ENCODE measurements around the gene ILDR2. TPM values are rescaled to one million over a fixed set of nuclear protein-coding genes. Genes with fewer than 3 reads are reported as not detected.
A peak's percentile ranks its signal among the peaks of the same experiment; 100 is the strongest.

ILDR2 gene
- total and polyA plus RNA-seq, 12 donors = 0.07 to 1.1 (median 0.20) TPM; not detected in 2

- peak overlapping the region in 2 of 5 donors; percentile 94 to 96 for H3K27ac ChIP-seq
- H3K36me3 ChIP-seq (replicated peaks in 1 of 2) = no peaks in the 10 kb centered on the region
- 0 to 3% (median 1%) methylated on average over 7 of the region's 7 CpGs for WGBS, 4 donors
- no peaks in the 10 kb centered on the region for H3K9me3 ChIP-seq (replicated peaks in 1 of 3)
- TF ChIP-seq CTCF (IDR thresholded peaks at IDR 0.05) = peak; percentile 22 to 58 (median 34)
- TF ChIP-seq POLR2A (IDR thresholded peaks at IDR 0.05) = no peak
- intact Hi-C loops (cut with DNase I) = no loop called here
- no peak for DNase-seq
- no peaks in the 10 kb centered on the region for H3K27me3 ChIP-seq
- H3K4me3 ChIP-seq = peak overlapping the region in 2 of 4 donors; percentile 84 to 92
- H3K4me1 ChIP-seq (replicated peaks in 1 of 2) = peaks cover 6 to 27% of the 10 kb centered on the region in 2 donors
Observed at GRCh38 chr1:166876540-166876838, 98.9 kb downstream of the ILDR2 start.

- Histone ChIP-seq H3K9me3 (replicated peaks in 1 of 3) (no peaks in the 10 kb centered on the region), H3K4me3 (peak within 1 kb of the TSS; percentile 52 to 92 (median 68)), H3K4me1 (replicated peaks in 1 of 2) (peaks cover 6 to 33% of the 10 kb centered on the region in 2 donors), H3K27ac (peak within 1 kb of the TSS; percentile 91 to 96 (median 94)), H3K27me3 (no peaks in the 10 kb centered on the region), H3K36me3 (replicated peaks in 1 of 2) (no peaks in the 10 kb centered on the region)
- TF ChIP-seq POLR2A (IDR thresholded peaks at IDR 0.05) (peak; percentile 81 to 97), CTCF (IDR thresholded peaks at IDR 0.05) (no peak)
- 0% methylated on average over 1 to 84 of the region's 84 CpGs for WGBS, 4 donors
- intact Hi-C loops (cut with DNase I) = no loop called here
- peak; percentile 98 to 100 (median 99) for DNase-seq
Observed at GRCh38 chr1:166875734-166876539, 99.4 kb downstream of the ILDR2 start, which contains the start of gene TADA1. Gene TADA1, minus strand, starts transcription at chr1:166876264. Its CDS starts 31 bp downstream, at chr1:166876233.

GRCh38 chr1:166875302-166875733 lies 100.0 kb downstream of the ILDR2 start:
- Histone ChIP-seq H3K27me3 (no peaks in the 10 kb centered on the region), H3K27ac (peak overlapping the region in 4 of 5 donors; percentile 91 to 96 (median 94)), H3K4me3 (peak overlapping the region; percentile 52 to 92 (median 68)), H3K9me3 (replicated peaks in 1 of 3) (no peaks in the 10 kb centered on the region), H3K36me3 (replicated peaks in 1 of 2) (no peaks in the 10 kb centered on the region), H3K4me1 (replicated peaks in 1 of 2) (peaks cover 6 to 39% of the 10 kb centered on the region in 2 donors)
- DNase-seq = no peak
- intact Hi-C loops (cut with DNase I) = no loop called here
- 38 to 46% (median 43%) methylated on average over 8 of the region's 8 CpGs for WGBS, 4 donors
- TF ChIP-seq CTCF (IDR thresholded peaks at IDR 0.05) (no peak), POLR2A (IDR thresholded peaks at IDR 0.05) (no peak)

GRCh38 chr1:166874464-166874863 lies 100.9 kb downstream of the ILDR2 start:
- peak overlapping the region in 1 of 4 donors; percentile 84 for H3K4me3 ChIP-seq
- peaks cover 6 to 47% of the 10 kb centered on the region in 2 donors for H3K4me1 ChIP-seq (replicated peaks in 1 of 2)
- 93 to 95% (median 94%) methylated on average over 8 of the region's 8 CpGs for WGBS, 4 donors
- no peaks in the 10 kb centered on the region for H3K9me3 ChIP-seq (replicated peaks in 1 of 3)
- no peak for TF ChIP-seq POLR2A (IDR thresholded peaks at IDR 0.05)
- no peak for TF ChIP-seq CTCF (IDR thresholded peaks at IDR 0.05)
- H3K27ac ChIP-seq = no peak overlapping the region
- H3K36me3 ChIP-seq (replicated peaks in 1 of 2) = no peaks in the 10 kb centered on the region
- intact Hi-C loops (cut with DNase I) = no loop called here
- no peaks in the 10 kb centered on the region for H3K27me3 ChIP-seq
- DNase-seq = no peak

Data from adrenal gland (tissue), 12 donors.